ENCODE results near the gene HNRNPUL2. TPM values are rescaled to one million over a fixed set of nuclear protein-coding genes. Genes with fewer than 3 reads are reported as not detected.
"Not testable (repeated sequence)": the region's sequence is repeated elsewhere in the genome, so short reads cannot be mapped to it uniquely, and the experiment has no call there.

HNRNPUL2 gene
- total and polyA plus RNA-seq, 2 donors (not counting 1 experiment from before 2014, with no cell fraction given), result 14.6 to 70.4 TPM

DNA sequence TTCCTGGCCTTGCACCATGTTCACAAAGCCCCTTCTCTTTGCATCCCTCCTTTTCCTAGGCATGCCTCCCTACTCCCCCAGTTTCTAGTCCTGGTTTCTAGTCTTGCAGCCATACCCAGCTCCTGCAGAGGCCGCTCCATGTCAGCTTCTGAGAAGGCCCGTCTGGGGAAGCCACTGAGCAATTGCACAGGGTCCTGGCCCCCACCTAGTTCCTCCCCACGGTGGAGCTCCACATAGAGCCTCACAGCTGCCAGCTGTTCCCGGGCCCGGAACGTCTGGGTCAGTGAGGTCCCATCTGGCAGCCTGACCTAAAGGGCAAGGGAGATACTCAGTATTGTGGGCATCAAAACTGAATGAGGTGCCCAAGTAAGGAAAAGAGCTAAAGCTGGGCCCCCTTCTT, 50.6 kb downstream of the HNRNPUL2 start:
- CTCF ChIA-PET, result interaction anchor here (0.5 to 1.8 kb wide), 5 partner anchors 18 to 1249 kb away, joined by 3 to 5 read pairs (median 4); partner anchors contain the start of gene INTS5
- no peaks in the 10 kb centered on the region for H3K27me3 ChIP-seq (replicated peaks in 1 of 4; ENCODE audit: control extremely low read depth in 1 of 4, control insufficient read depth in 3 of 4, insufficient read depth in 4 of 4, low read length in 3 of 4)
- intact Hi-C loops (cut with micrococcal nuclease), result no loop called here
- H3K4me3 ChIP-seq (ENCODE audit: control extremely low read depth in 1 of 5, extremely low read depth in 1 of 5, insufficient read depth in 1 of 5, low read depth in 2 of 5, low read length in 4 of 5), result no peak overlapping the region
- peaks cover 5% of the 10 kb centered on the region for H4K20me1 ChIP-seq (ENCODE audit: control insufficient read depth, insufficient read depth, low read length, poor library complexity, severe bottlenecking)
- no peak overlapping the region for H3K4me2 ChIP-seq (replicated peaks; ENCODE audit: low read depth, low read length, poor library complexity, severe bottlenecking)
- Mint-ChIP-seq H3K27ac (no peak overlapping the region), H3K27me3 (no peaks in the 10 kb centered on the region), H3K4me1 (peaks cover 44% of the 10 kb centered on the region), H3K4me3 (peak overlapping the region; percentile 88), H3K9me3 (ENCODE audit: insufficient read depth) (no peaks in the 10 kb centered on the region)
- POLR2A ChIA-PET, result interaction anchor here (0.6 to 1.9 kb wide), 4 partner anchors 10 to 85 kb away, joined by 3 to 6 read pairs (median 3); partner anchors contain the start of genes C11orf98, CSKMT and TUT1
- no peak for ATAC-seq (ENCODE audit: low read depth)
- H3K4me1 ChIP-seq (ENCODE audit: control insufficient read depth in 2 of 2, insufficient read depth in 2 of 2, low read length in 2 of 2), result peaks cover 22 to 35% of the 10 kb centered on the region in 2 donors
- peak overlapping the region in 1 of 2 donors; percentile 99 for H3K27ac ChIP-seq (ENCODE audit: low read length in 2 of 2)
- DNase-seq, result no peak
- H2AFZ ChIP-seq (ENCODE audit: insufficient read depth, low read depth, low read length, poor library complexity, severe bottlenecking), result no peak overlapping the region
- peaks cover 58% of the 10 kb centered on the region for H3K79me2 ChIP-seq (ENCODE audit: control insufficient read depth, insufficient read depth, low read length)
- TF ChIP-seq, protein P1, sequence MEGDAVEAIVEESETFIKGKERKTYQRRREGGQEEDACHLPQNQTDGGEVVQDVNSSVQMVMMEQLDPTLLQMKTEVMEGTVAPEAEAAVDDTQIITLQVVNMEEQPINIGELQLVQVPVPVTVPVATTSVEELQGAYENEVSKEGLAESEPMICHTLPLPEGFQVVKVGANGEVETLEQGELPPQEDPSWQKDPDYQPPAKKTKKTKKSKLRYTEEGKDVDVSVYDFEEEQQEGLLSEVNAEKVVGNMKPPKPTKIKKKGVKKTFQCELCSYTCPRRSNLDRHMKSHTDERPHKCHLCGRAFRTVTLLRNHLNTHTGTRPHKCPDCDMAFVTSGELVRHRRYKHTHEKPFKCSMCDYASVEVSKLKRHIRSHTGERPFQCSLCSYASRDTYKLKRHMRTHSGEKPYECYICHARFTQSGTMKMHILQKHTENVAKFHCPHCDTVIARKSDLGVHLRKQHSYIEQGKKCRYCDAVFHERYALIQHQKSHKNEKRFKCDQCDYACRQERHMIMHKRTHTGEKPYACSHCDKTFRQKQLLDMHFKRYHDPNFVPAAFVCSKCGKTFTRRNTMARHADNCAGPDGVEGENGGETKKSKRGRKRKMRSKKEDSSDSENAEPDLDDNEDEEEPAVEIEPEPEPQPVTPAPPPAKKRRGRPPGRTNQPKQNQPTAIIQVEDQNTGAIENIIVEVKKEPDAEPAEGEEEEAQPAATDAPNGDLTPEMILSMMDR (IDR thresholded peaks at IDR 0.05), result no peak
- no peak for TF ChIP-seq EZH2 (IDR thresholded peaks at IDR 0.05; ENCODE audit: borderline replicate concordance, insufficient read depth, low read depth, low read length, poor library complexity, severe bottlenecking)
- 89% methylated on average over 3 of the region's 6 CpGs for WGBS (ENCODE audit: insufficient coverage)
- no peaks in the 10 kb centered on the region for H3K9me3 ChIP-seq (ENCODE audit: control extremely low read depth in 1 of 3, control insufficient read depth in 2 of 3, insufficient read depth in 1 of 3, low read length in 2 of 3)
- H3K36me3 ChIP-seq (replicated peaks in 1 of 2; ENCODE audit: control extremely low read depth in 1 of 2, control insufficient read depth in 1 of 2, extremely low read depth in 1 of 2, insufficient read depth in 2 of 2, low read length in 1 of 2), result peaks cover 1 to 27% of the 10 kb centered on the region in 2 experiments
- no peak overlapping the region for H3K9ac ChIP-seq (ENCODE audit: low read length)

DNA sequence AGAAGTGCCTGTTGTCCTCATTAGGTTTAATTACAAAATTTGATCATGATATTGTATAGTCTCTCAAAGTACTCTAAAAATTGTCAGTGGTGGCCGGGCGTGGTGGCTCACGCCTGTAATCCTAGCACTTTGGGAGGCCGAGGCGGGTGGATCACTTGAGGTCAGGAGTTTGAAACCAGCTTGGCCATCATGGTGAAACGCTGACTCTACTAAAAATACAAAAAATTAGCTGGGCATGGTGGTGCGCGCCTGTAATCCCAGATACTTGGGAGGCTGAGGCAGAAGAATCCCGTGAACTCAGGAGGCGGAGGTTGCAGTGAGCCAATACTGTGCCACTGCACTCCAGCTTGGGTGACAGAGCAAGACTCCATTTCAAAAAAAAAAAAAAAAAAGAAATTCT, 51.8 kb downstream of the HNRNPUL2 start:
- H3K4me3 ChIP-seq (ENCODE audit: control extremely low read depth in 1 of 5, extremely low read depth in 1 of 5, insufficient read depth in 1 of 5, low read depth in 2 of 5, low read length in 4 of 5); H3K27ac ChIP-seq (ENCODE audit: low read length in 2 of 2); H3K27me3 Mint-ChIP-seq; H2AFZ ChIP-seq (ENCODE audit: insufficient read depth, low read depth, low read length, poor library complexity, severe bottlenecking); H3K4me2 ChIP-seq (replicated peaks; ENCODE audit: low read depth, low read length, poor library complexity, severe bottlenecking); intact Hi-C loops (cut with micrococcal nuclease); H3K27ac Mint-ChIP-seq; H3K27me3 ChIP-seq (replicated peaks in 1 of 4; ENCODE audit: control extremely low read depth in 1 of 4, control insufficient read depth in 3 of 4, insufficient read depth in 4 of 4, low read length in 3 of 4); DNase-seq; H3K9me3 ChIP-seq (ENCODE audit: control extremely low read depth in 1 of 3, control insufficient read depth in 2 of 3, insufficient read depth in 1 of 3, low read length in 2 of 3); H3K9me3 Mint-ChIP-seq (ENCODE audit: insufficient read depth); H3K4me3 Mint-ChIP-seq; H4K20me1 ChIP-seq (ENCODE audit: control insufficient read depth, insufficient read depth, low read length, poor library complexity, severe bottlenecking); H3K9ac ChIP-seq (ENCODE audit: low read length); ATAC-seq (ENCODE audit: low read depth): not testable (repeated sequence)
- Histone ChIP-seq H3K36me3 (replicated peaks in 1 of 2; ENCODE audit: control extremely low read depth in 1 of 2, control insufficient read depth in 1 of 2, extremely low read depth in 1 of 2, insufficient read depth in 2 of 2, low read length in 1 of 2) (peaks cover 1 to 27% of the 10 kb centered on the region in 2 experiments), H3K4me1 (ENCODE audit: control insufficient read depth in 2 of 2, insufficient read depth in 2 of 2, low read length in 2 of 2) (peaks cover 26 to 41% of the 10 kb centered on the region in 2 donors), H3K79me2 (ENCODE audit: control insufficient read depth, insufficient read depth, low read length) (peaks cover 71% of the 10 kb centered on the region)
- H3K4me1 Mint-ChIP-seq, result peaks cover 50% of the 10 kb centered on the region
- WGBS (ENCODE audit: insufficient coverage), result 100% methylated on average over 8 of the region's 10 CpGs
- POLR2A ChIA-PET, result interaction anchor here (0.6 to 2.6 kb wide), 3 partner anchors 22 to 90 kb away, joined by 3 to 13 read pairs (median 4); partner anchors contain the start of genes INTS5 and TUT1
- CTCF ChIA-PET, result interaction anchor here (0.6 to 1.8 kb wide), 2 partner anchors 19 to 185 kb away, joined by 3 to 5 read pairs; no protein-coding TSS in a partner anchor

Data from B cell (primary cell).